NCI-H146 treated with DMSO at 0.1 percent for 48 hours (cell line): Measurements from ENCODE around the gene SLC26A3.

Experiments used
- DNase-seq: peaks from one replicate; lab custom pipeline; 2025; ENCODE audit not compliant: unreplicated experiment; lab: John Stamatoyannopoulos, UW

Gene SLC26A3

GRCh38 chr7:107816011-107816566 is 13.1 kb upstream of the SLC26A3 start:
- DNase-seq, result no peak

GRCh38 chr7:107815254-107815882 is 12.3 kb upstream of the SLC26A3 start:
- no peak for DNase-seq

- DNase-seq, result no peak
These were observed 10.5 kb upstream of the SLC26A3 start for GRCh38 chr7:107813524-107813923.

- DNase-seq, result no peak
These were observed 8.9 kb upstream of the SLC26A3 start for GRCh38 chr7:107811934-107812333.

GRCh38 chr7:107810626-107811025 is 7.6 kb upstream of the SLC26A3 start:
- no peak for DNase-seq

- no peak for DNase-seq
These were observed 6.2 kb upstream of the SLC26A3 start for GRCh38 chr7:107809179-107809578.

GRCh38 chr7:107799647-107800264 is 3.3 kb downstream of the SLC26A3 start:
- DNase-seq, result no peak

GRCh38 chr7:107792364-107792763 is 10.7 kb downstream of the SLC26A3 start:
- DNase-seq, result no peak

- DNase-seq, result no peak
These were observed 13.4 kb downstream of the SLC26A3 start for GRCh38 chr7:107789647-107790046.

- no peak for DNase-seq
These were observed 14.4 kb downstream of the SLC26A3 start for GRCh38 chr7:107788662-107789061.

GRCh38 chr7:107788216-107788615 is 14.8 kb downstream of the SLC26A3 start:
- no peak for DNase-seq

- no peak for DNase-seq
These were observed 17.1 kb downstream of the SLC26A3 start for GRCh38 chr7:107785926-107786325.

- no peak for DNase-seq
These were observed 17.9 kb downstream of the SLC26A3 start for GRCh38 chr7:107785170-107785569.

- DNase-seq, result no peak
These were observed 19.4 kb downstream of the SLC26A3 start for GRCh38 chr7:107783648-107784047.

- no peak for DNase-seq
These were observed 20.6 kb downstream of the SLC26A3 start for GRCh38 chr7:107782374-107782773.

GRCh38 chr7:107779647-107780099 is 23.4 kb downstream of the SLC26A3 start:
- no peak for DNase-seq

GRCh38 chr7:107778283-107778682 is 24.7 kb downstream of the SLC26A3 start:
- no peak for DNase-seq

- DNase-seq, result no peak
These were observed 25.3 kb downstream of the SLC26A3 start for GRCh38 chr7:107777702-107778101.

- DNase-seq, result no peak
These were observed 30.0 kb downstream of the SLC26A3 start for GRCh38 chr7:107773027-107773426.

GRCh38 chr7:107768263-107768662 is 34.8 kb downstream of the SLC26A3 start:
- no peak for DNase-seq

- DNase-seq, result no peak
These were observed 35.6 kb downstream of the SLC26A3 start for GRCh38 chr7:107767391-107767790.

GRCh38 chr7:107758667-107759066 is 44.4 kb downstream of the SLC26A3 start:
- DNase-seq, result no peak

- DNase-seq, result no peak
These were observed 48.4 kb downstream of the SLC26A3 start for GRCh38 chr7:107754642-107755041.
